Left renal cortex interstitium (tissue), 4 donors: ENCODE results near the gene DAPK1. TPM values are rescaled to one million over a fixed set of nuclear protein-coding genes. Genes with fewer than 3 reads are reported as not detected.

Experiments used
- DNase-seq, 4 donors: peaks; one replicate each; pipeline ENCODE4 v3.0.0-alpha.2; 2013; ENCODE audit warnings: low read depth in 4 of 4, low spot score in 2 of 4, missing footprints in 1 of 4
- polyA plus RNA-seq, 4 donors: library from polyadenylated mRNA; unstranded; fragments of 120-200 nt; gene quantifications; one replicate each; pipeline ENCODE4 v1.2.1, GENCODE V29; 2013; ENCODE audit not compliant: insufficient read length in 4 of 4

The DAPK1 gene
- polyA plus RNA-seq, 4 donors: 58.5 to 91.7 (median 75.3) TPM

DNA sequence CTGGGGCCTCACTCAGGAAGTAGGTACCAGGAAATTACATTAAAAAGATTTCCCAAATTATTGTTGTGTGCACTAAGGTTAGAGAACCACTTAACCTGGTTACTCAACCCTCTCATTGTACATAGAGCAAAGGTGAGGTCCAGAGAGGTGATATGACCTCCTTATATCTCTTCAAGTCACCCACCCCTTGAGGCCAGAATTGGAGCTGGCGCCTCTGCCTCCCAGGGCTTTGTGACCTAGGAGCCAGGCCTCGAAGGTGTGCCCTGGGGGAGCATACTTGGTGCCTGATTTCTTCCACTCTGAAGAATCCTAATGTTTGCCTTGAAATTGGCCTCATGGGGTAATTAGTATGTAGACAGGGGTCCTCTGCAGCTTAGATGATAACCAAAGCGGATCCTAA lies 133.2 kb downstream of the DAPK1 start:
- DNase-seq: no peak

DNA sequence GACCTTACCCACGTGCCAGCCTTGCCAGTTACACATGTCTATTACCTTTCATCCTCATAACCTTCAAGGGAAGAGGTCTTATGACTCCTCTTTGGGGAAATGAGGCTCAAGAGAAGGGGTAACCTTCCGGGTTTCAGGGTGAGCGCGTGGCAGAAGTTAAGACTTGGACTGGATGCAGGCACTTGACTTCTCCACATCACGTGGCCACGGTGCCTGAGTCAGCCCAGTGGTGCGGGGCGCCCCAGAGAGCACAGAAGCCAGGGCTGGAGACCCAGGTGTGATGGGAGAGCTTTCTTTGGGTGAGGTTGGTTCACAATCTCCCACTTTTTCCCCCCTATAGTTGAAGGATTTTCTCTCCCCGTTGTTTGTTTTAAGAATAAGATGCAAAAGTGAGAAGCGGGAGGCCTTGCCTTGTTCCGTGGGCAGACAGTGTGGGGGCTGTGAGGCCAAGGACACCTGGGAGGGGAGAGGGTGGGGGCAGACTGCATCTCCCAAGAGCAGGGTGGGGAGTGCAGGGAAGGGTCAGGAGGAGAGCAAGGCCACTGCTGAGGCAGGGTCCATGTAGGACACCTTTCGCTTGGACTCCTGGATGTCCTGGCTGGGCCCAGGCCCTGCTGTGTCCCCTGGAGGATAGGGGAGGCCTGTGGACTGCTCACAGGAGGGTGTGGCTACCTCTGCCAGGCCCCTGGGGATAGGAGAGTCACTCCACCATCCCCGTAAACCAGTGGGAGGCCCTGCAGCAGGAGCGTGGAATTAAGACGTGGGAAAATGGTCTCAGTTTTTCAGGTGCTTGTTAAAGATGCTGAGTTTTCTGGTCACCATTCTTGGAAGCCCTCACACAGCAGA lies 138.2 kb downstream of the DAPK1 start:
- no peak for DNase-seq

DNA sequence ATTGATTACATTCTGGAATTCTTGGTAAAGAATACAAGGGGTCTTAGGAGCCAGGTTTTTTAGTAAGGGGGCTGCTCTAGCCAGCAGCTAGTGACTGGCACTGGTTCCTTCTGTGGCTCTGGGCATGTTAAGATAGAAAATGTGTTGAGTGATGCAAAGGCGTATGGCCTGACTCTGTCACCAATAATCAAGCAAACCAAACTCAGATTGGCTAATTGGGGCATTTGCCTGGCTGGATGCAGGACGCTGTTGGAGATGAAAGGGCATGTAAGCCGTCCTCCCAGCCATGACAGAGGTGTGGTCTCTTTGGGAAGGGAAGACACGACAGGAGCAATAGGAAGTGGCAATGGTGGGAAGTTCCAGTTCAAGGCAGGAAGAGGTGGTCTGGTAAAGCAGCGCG lies 140.6 kb downstream of the DAPK1 start:
- no peak for DNase-seq

DNA sequence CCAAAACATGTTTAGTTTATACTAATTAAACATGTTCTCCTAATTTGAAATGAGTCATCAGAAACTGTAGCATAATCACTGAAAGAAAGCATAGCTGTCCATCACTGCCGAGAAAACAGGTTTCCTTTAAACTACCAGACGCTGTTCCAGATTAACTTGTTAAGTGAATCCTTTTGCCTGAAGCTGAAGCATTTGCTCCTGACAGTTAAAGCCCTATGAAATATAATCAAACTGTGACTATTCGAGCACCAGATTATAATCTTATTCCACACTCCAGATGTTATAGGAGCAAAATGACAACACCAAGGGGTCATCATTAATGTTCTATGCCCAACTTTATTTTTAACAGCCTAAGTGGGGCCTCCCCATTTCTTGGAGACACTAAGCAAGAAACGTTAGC lies 142.3 kb downstream of the DAPK1 start:
- no peak for DNase-seq

DNA sequence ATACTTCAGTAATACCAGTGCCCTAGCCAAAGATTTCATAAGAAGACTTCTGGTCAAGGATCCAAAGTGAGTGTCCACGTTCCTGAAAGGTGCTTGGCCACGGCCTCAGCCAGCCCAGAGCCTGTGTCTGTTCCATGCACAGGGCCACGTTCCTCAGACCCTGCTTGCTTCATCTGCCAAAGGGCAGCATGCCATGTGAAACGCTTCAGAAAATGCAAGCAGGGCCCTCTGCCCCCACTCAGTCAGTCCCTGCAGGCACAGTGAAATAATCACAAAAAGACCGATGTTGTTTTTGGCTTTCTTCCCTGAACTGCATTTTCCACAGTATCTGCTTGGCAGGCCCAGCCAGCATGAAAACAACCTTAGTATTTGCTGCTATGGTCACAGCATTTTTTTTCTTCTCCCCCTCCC lies 142.7 kb downstream of the DAPK1 start:
- peak in 1 of 4 donors; percentile 32 for DNase-seq

DNA sequence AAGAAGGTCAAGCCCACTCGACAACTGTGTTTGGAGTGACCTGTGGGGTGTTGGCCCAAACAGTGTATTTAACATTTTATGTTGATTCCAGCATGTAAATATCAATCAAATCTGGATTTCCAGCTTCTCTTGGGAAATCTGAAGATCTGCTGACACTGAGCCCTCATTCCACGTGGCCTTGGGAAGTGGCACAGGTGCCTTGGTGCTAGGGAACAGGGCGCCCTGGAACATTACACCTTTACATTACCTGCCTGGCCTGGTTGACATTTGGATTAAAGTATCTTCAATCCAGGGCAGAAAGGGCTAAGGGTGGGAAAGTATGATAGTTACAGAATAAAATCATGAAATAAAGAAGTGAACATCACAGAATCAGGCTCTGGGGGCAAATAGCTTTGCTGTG lies 143.4 kb downstream of the DAPK1 start:
- no peak for DNase-seq

DNA sequence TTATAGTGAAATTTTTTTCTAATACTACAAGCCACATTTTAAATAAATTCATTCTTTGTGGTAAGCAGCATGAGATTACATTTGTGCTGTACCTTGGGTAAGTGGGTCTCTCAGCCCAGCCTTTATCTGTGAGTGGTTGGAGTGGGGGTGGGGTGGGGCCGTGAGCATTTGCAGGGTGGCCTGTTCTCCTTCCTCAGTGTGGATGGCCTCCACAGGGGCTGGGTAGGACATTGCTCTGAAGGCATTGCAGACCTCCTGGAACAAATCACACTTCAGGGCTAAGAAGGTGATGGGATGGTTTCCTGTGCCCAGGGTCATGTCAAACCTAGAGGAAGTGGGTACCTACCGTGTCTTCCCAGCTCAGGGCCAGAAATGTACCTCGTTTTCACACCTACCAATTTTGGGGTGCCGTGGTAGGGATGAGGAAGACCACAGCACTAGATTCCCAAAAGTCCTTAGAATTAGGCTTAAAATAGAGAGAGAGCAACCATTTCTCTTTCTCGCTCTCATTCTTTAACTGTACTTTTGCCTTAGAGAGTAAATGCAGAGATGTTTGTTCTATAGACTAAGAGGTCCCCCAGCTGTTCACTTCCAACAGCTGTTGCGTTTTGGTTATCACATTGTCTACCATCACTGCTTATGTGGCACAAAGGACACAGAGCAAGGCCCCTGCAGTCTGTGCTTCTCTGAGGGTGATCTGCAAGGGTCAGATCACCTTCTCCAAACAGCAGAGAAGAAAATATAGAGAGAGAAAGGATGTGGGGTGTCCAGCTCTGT lies 144.9 kb downstream of the DAPK1 start:
- DNase-seq: no peak

DNA sequence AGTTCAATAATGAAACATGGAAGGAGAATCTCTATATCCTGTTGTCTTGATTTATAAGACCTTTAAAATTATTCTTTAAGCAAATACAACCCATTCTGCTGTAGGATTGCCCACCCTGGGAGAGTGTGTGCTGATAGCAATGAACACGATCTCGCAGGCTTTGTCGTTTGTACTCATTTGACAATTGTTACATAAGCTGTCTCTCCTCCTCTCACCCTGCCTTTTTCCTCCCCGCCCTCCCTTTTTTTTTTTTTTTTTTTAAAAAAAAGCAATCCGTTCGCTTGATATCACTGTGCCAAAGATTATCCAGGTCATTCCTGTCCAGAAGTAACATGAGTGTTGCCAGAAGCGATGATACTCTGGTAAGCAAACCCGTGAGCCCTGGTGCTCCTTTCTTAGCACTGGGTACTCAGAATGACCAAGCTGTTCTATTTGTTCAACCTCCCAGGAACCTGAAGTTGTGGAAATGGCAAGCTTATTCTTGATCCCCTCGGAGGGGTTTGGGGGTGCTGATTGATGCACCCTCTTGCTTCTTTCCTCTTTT lies 145.5 kb downstream of the DAPK1 start:
- no peak for DNase-seq

DNA sequence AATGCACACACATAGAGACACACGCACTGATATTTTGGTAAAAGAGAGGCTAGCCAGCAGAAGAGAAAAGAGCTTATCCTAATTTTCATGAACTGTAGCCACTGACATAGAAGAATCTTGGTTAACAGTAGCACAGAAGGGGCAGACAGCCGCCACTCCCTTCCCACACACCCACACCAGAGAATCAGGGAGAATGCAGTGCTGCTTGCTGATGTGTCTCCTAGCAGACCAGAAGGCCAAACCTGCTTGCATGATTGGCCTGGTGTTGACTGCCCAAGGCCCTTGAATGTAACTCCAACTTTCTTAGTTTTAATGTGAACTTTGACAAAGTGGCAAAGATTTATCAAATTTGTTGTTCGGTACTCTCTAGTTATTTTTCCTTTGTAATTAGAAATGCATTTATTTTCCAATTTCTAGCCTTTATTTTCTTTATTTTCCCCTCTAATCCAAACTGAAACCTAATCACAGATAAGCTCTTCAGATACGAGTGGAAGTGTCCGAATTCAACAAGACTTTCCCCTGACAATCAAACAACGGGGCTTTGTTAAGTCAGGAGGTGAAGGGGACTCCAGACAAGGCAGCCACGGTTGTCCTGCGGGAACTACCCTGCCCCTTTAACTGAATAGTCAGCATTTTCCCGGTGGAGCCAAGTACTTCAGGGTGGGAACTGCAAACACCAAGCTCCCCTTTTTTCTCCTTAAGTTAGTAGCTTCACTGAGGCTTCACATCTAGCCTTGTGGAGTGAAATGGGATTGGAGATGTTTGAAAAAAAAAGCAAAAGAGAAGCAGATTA lies 146.3 kb downstream of the DAPK1 start:
- no peak for DNase-seq

DNA sequence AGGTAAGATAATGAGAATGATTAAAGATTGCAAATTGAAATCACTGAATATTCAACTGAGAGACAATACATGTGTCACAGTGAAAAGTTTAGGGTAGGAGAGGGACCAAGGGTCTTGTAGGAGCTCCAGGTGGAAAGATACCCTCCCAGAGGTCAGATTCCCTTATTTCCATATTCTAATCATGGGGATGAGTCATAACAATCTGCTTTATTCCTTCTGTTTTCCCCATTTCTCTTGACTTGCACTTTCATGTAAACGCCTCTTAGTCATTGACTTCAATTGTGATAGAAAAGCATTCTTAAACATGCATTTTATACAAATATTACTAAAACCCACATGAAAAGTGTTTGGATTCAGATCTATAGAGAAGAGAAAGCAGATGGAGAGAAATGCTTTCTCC lies 147.0 kb downstream of the DAPK1 start:
- DNase-seq: no peak

DNA sequence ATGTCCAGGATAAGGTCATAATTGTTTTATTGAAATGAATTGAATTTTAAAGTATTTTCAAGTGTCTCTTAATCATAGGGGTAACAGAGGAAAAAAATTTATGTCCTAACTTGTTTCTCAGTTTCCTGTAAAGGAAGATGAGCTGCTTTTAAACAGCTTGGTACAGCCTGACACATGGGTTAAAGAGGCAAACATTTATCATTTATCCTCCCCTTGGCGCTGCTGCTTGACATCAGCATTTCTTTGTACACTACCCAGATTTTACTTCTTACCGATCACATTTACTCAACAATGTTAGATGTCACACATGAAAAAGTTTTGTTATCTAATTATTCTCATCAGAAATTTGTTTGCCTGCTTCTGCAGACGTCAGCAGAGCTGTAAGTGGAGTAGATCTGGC lies 148.9 kb downstream of the DAPK1 start:
- no peak for DNase-seq

DNA sequence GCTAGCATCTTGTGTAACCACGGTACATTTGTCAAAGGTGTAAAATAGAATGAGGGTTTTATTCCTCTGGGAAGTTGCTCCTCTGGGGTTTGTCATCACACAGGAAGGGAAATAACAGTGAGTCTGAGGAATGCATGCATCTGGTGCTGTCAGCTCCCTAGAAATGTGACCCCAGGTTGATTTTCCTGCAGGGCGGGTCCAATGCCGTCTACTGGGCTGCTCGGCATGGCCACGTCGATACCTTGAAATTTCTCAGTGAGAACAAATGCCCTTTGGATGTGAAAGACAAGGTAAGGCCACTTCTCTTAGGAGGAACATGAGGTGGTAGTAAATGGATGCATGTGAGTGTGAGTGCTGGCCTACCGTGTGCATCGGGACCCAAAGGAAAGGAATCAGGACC lies 149.4 kb downstream of the DAPK1 start:
- DNase-seq: no peak

DNA sequence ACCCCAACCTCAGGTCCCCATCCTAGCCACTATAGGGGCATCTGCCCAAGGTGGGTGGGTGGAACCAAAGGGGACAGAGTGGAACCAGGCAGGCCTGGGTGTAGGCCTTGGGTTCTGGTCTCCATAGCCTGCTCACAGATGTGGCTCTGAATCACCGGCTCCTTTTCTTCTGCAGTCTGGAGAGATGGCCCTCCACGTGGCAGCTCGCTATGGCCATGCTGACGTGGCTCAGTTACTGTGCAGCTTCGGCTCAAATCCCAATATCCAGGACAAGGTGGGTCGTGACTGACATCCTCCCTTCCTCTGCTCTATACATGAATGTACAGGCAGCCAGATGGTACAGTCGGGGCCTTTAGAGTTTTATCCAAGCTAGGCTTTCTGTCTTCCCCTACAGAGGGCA lies 150.9 kb downstream of the DAPK1 start:
- DNase-seq: no peak

DNA sequence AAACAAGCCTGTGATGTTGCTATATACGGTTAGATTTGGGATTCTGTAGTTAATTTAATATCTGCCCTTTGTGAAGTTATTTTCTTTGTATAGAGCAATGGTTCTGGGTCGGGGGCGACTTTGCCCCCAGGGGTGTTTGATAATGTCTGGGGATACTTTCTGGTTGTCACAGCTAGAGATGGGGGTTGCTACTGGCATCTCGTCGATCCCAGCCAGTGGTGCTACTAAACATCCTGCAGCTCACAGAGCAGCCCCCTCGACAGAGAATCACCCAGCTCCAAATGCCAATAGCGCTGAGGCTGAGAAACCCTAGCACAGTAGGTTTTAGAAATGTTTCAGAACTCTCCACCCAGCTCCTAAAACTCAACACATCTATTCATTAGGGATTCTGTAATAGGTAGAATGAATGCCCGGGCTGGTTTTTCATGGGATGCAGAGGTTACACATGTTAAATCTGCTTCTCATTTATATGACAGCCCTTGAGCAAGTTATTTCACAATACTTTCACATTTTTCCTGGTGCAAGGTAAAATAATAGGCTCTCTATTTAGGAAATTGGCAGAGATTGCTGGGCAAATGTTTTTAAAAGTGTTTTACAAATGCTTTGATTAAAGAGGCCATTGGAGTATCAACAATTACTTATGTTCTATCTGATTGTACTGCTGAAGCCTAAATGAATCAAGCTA lies 153.1 kb downstream of the DAPK1 start:
- no peak for DNase-seq

DNA sequence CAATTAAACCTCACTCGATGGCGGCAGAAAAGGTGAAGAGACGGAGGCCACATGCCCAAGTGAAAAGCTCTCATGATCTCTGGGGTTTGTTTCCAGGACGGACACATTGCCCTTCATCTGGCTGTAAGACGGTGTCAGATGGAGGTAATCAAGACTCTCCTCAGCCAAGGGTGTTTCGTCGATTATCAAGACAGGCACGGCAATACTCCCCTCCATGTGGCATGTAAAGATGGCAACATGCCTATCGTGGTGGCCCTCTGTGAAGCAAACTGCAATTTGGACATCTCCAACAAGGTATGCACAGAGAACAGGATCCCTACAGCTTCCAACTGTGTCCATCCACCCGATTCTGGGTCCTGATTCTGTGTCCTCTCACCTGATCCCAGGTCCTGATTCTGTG lies 153.8 kb downstream of the DAPK1 start:
- no peak for DNase-seq

DNA sequence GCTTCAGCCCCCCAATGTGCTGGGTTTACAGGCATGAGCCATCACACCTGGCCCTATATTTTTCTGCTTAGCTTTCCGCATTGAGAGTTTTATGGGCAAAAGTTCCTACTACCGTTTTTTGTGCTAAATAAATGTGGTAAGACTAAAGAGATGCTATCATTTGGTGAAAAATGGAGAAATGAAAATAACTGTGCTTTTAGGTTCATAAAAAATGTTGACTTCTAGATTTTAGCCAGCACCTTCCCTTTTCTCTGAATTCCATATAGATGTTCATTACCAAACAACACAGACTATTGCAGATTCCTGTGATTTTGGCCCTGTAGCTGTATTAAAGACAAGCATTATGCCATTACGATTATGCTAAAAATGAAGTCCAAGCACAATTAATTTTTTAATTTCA lies 156.3 kb downstream of the DAPK1 start:
- DNase-seq: no peak

DNA sequence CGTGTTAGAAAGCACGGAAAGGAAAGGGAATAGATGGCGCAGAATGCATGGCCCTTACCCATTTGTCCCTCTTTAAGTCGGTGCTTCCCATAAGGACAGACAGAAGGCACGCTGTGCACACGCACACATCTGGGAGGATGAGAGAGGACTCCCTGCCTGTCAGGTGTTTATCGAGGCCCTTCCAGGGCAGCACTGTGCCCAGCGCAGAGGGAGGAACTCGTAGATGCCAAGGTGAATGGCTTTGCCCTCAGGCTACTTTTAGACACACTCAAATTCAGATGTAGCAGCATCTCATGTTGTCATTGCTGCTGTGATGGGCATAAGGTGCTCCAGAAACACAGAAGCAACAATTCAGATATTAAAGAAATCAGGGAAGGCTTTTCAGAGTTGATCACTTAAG lies 158.1 kb downstream of the DAPK1 start:
- no peak for DNase-seq

DNA sequence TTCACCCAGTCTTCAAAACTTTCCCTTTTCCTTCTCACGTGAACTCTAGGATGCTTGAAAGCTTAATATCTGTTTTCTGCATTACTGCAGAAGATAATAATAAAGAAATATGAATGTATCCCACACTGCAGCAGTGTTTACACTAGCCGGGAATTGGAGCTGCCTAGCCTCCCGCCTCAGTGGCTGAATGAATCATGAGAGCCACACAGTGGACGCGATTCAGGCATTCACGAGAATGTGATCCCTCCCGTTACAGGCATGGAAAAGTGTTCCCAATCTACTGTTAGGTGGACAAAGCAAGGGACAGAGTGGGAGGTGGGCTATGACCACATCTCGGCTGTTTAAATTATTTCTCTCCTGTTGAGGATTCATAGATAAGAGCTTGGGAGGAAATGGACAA lies 158.8 kb downstream of the DAPK1 start:
- DNase-seq: no peak

DNA sequence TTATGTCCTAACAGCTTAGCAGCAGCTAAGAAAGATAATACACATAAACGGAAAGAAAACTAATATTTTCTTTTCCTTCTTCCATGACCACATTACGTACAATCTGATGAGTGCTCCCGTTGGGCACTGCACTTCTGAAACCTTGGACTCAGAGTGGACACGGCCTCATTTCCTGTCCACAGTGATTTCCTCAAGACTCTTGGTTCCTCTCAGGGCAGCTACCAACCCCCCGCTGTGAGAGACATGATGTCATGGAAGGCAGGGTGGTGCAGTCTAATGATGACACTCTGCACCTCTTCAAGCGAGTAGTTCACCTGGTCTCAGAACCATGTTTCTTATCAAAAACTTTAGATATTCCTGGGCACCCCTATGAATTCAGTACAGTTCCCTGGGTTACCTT lies 159.5 kb downstream of the DAPK1 start:
- no peak for DNase-seq

DNA sequence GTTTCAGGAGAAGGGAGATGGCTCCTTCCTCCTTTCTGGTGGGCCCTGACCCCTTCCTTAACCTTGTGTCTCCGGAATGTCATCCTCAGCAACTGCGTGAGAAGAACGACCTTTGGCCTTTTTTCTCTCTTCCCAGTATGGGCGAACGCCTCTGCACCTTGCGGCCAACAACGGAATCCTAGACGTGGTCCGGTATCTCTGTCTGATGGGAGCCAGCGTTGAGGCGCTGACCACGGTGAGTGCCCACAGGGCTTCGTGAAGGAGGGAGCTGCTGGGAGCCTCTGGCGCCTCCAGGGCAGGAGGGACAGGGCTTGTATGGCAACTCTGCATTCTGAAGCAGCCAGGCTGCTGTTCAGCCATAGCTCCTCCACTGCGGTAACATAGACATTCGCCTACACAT lies 160.2 kb downstream of the DAPK1 start:
- no peak for DNase-seq
